HepG2 (cell line): Measurements from ENCODE around the gene RPL27A. TPM values are rescaled to one million over a fixed set of nuclear protein-coding genes. Genes with fewer than 3 reads are reported as not detected.

ENCODE experiments used
- CEBPZ ChIP-seq: IDR thresholded peaks from 2 replicates; pipeline ENCODE4 v1.6.1; 2012; ENCODE audit warnings: low read length, improper control_type of control experiment
- CHD2 ChIP-seq: IDR thresholded peaks from 2 replicates; pipeline ENCODE4 v1.6.1; 2011; ENCODE audit warnings: low read depth, low read length, improper control_type of control experiment
- E2F1 ChIP-seq: sonication (generic); formaldehyde crosslinking; IDR thresholded peaks from 2 replicates; pipeline ENCODE4 v1.5.0; 2020; ENCODE audit warnings: missing genetic modification reagents
- EEA1 ChIP-seq: sonication (generic); formaldehyde crosslinking; IDR thresholded peaks from 2 replicates; pipeline ENCODE4 v1.5.1; 2020; ENCODE audit warnings: mild to moderate bottlenecking, missing genetic modification reagents, borderline replicate concordance
- FOXK1 ChIP-seq: sonication (generic); formaldehyde crosslinking; IDR thresholded peaks from 2 replicates; pipeline ENCODE4 v1.4.0; 2020; ENCODE audit warnings: low read depth, missing genetic modification reagents, borderline replicate concordance
- GTF3A ChIP-seq: sonication (generic); formaldehyde crosslinking; conservative IDR thresholded peaks from 2 replicates; pipeline ENCODE4 v1.4.0; 2020; ENCODE audit warnings: mild to moderate bottlenecking, missing genetic modification reagents
- JUND ChIP-seq: sonication (generic); formaldehyde crosslinking; IDR thresholded peaks from 2 replicates; pipeline ENCODE4 v1.8.0; 2022; ENCODE audit warnings: mild to moderate bottlenecking, missing genetic modification reagents
- REST ChIP-seq, 2 experiments: IDR thresholded peaks; 2 replicates each; pipeline ENCODE4 v1.6.1; 2011 to 2012; ENCODE audit warnings: low read length in 2 of 2, borderline replicate concordance in 1 of 2, low read depth in 1 of 2, mild to moderate bottlenecking in 1 of 2, moderate library complexity in 1 of 2
- RFXAP ChIP-seq: sonication (generic); formaldehyde crosslinking; IDR thresholded peaks from 2 replicates; pipeline ENCODE4 v1.4.0; 2020; ENCODE audit warnings: missing genetic modification reagents, borderline replicate concordance
- RNF219 ChIP-seq: sonication (generic); formaldehyde crosslinking; IDR thresholded peaks from 2 replicates; pipeline ENCODE4 v1.5.0; 2020; ENCODE audit warnings: mild to moderate bottlenecking, missing genetic modification reagents
- TEF ChIP-seq: sonication (generic); formaldehyde crosslinking; IDR thresholded peaks from 2 replicates; pipeline ENCODE4 v1.5.0; 2020; ENCODE audit warnings: missing genetic modification reagents
- ZBTB7B ChIP-seq: sonication (generic); formaldehyde crosslinking; IDR thresholded peaks from 2 replicates; pipeline ENCODE4 v1.4.0; 2020; ENCODE audit warnings: missing genetic modification reagents
- ZFP90 ChIP-seq: sonication (generic); formaldehyde crosslinking; IDR thresholded peaks from 2 replicates; pipeline ENCODE4 v1.8.0; 2022; ENCODE audit warnings: missing genetic modification reagents, mild to moderate bottlenecking, inconsistent platforms, borderline replicate concordance
- ZNF563 ChIP-seq: sonication (generic); formaldehyde crosslinking; IDR thresholded peaks from 2 replicates; pipeline ENCODE4 v1.8.0; 2022; ENCODE audit warnings: mild to moderate bottlenecking, moderate library complexity, missing genetic modification reagents
- ZNF589 ChIP-seq: sonication (generic); formaldehyde crosslinking; conservative IDR thresholded peaks from 2 replicates; pipeline ENCODE4 v1.8.0; 2022; ENCODE audit warnings: mild to moderate bottlenecking, moderate library complexity, missing genetic modification reagents
- ZNF75D ChIP-seq: sonication (generic); formaldehyde crosslinking; IDR thresholded peaks from 2 replicates; pipeline ENCODE4 v1.8.1; 2023; ENCODE audit warnings: missing genetic modification reagents, mild to moderate bottlenecking, borderline replicate concordance
- polyA plus RNA-seq, 8 experiments: library from polyadenylated mRNA; depleted of rRNA in 3 of 8; stranded (reverse) in 7 of 8; unstranded in 1 of 8; fragments of >200 nt; fragmentation: Illumina TruSeq in 4 of 8; extraction: Trizol in 4 of 8; gene quantifications; 2 replicates each; pipeline versions ENCODE4 v1.2.1 to v1.2.3, GENCODE V29; 2011 to 2016; ENCODE audit warnings: low read depth in 4 of 8, missing spikeins in 1 of 8, mixed read lengths in 1 of 8; ENCODE audit not compliant: insufficient read depth in 1 of 8
- total RNA-seq, 5 experiments: library from RNA; depleted of rRNA; stranded (reverse); fragments of >200 nt; fragmentation: Illumina TruSeq; extraction: Trizol; gene quantifications; 2 replicates each; pipeline ENCODE4 v1.2.3, GENCODE V29; 2016; ENCODE audit warnings: low read depth in 1 of 5

The RPL27A gene
- total and polyA plus RNA-seq, 2 of the 13 experiments (the other 11 are each of a cell fraction or from before 2014, with no cell fraction given) = 1,531 to 2,153 TPM

GRCh38 chr11:8688414-8689362, 6.1 kb downstream of the RPL27A start (continued):
- TF ChIP-seq REST (IDR thresholded peaks at IDR 0.05; ENCODE audit: borderline replicate concordance in 1 of 2, low read depth in 1 of 2, low read length in 2 of 2) (peak in 1 of 2 experiments; percentile 22; a peak in 1 of 4 replicates), ZBTB7B (CRISPR knock-in tag) (peak; percentile 54; the same call in 1 of the 2 replicates), JUND (CRISPR knock-in tag) (peak; percentile 54; the same call in 1 of the 2 replicates), ZNF589 (CRISPR knock-in tag) (no peak), CHD2 (peak; percentile 47; the same call in 1 of the 2 replicates), E2F1 (peak; percentile 75; the same call in 1 of the 2 replicates), ZFP90 (CRISPR knock-in tag) (0 out of 2 replicates have a peak, but pooled peaks have one; percentile 28), ZNF563 (0 out of 2 replicates have a peak, but pooled peaks have one; percentile 33), RFXAP (CRISPR knock-in tag) (peak; percentile 95), TEF (CRISPR knock-in tag) (no peak), ZNF75D (CRISPR knock-in tag) (no peak), EEA1 (CRISPR knock-in tag) (no peak), CEBPZ (no peak), RNF219 (CRISPR knock-in tag) (no peak), GTF3A (CRISPR knock-in tag) (no peak), FOXK1 (CRISPR knock-in tag) (peak; percentile 76; the same call in 1 of the 2 replicates)
